HepG2 (cell line): ENCODE results near the gene ZDHHC14. TPM values are rescaled to one million over a fixed set of nuclear protein-coding genes. Genes with fewer than 3 reads are reported as not detected.

Experiments used
- ATAC-seq: fragments of 200-7000 bp; cut with Tn5 transposase; 3 replicates; pipeline ENCODE4 v1.9.1; 2020; ENCODE audit warnings: mild to moderate bottlenecking, moderate library complexity
- BruUV-seq: library from RNA; stranded (reverse); fragments of 400-500 nt; replicated peaks from 2 replicates; lab custom pipeline; 2021; lab: Mats Ljungman, UMichigan
- CTCF ChIA-PET: fragments of 300-600 bp; formaldehyde crosslinking; extraction: SDS; loops from one replicate; lab custom pipeline; 2021; ENCODE audit warnings: low total read pairs, inconsistent platforms, low intra/inter-chr PET ratio; lab: Yijun Ruan, JAX
- POLR2A ChIA-PET: fragments of 350-600 bp; sonication (Branson Sonifier 250); formaldehyde crosslinking; loops from one replicate; lab custom pipeline; 2020; ENCODE audit warnings: antibody characterized with exemption, inconsistent platforms; lab: Yijun Ruan, JAX
- DNase-seq: peaks from one replicate; pipeline ENCODE4 v3.0.0-alpha.2; 2015; ENCODE audit warnings: low spot score
- FAIRE-seq: peaks from 3 replicates; lab custom pipeline; 2011; peaks lifted over from hg19 to GRCh38; lab: Jason Lieb, UNC
- H2AFZ ChIP-seq: one replicate; pipeline ENCODE4 v1.6.1; 2011; ENCODE audit warnings: low read length, inconsistent platforms
- H3K27ac ChIP-seq: fragments of 300-600 bp; 3 replicates; pipeline ENCODE4 v1.8.0; 2011; ENCODE audit warnings: mixed run types, mild to moderate bottlenecking, mixed read lengths, low read length, inconsistent platforms; ENCODE audit not compliant: insufficient read depth; ENCODE audit errors: extremely low read length
- H3K27me3 ChIP-seq, 2 experiments: fragments of 200-600 bp in 1 of 2; 2 replicates in 1 of 2; 3 replicates in 1 of 2; pipeline versions ENCODE4 v1.6.0 to v1.8.0; 2011; ENCODE audit warnings: low read length in 2 of 2, mild to moderate bottlenecking in 2 of 2, moderate library complexity in 2 of 2, inconsistent platforms in 1 of 2; ENCODE audit not compliant: insufficient read depth in 2 of 2, control insufficient read depth in 1 of 2
- H3K36me3 ChIP-seq, 2 experiments: fragments of 200-600 bp in 1 of 2; replicated peaks in 1 of 2; 2 replicates in 1 of 2; 3 replicates in 1 of 2; pipeline versions ENCODE4 v1.5.1 to v1.8.0; 2011; ENCODE audit warnings: low read length in 2 of 2, inconsistent platforms in 1 of 2; ENCODE audit not compliant: insufficient read depth in 2 of 2, control insufficient read depth in 1 of 2
- H3K4me1 ChIP-seq: 2 replicates; pipeline ENCODE4 v1.5.1; 2012; ENCODE audit warnings: low read length, inconsistent platforms; ENCODE audit not compliant: insufficient read depth
- H3K4me2 ChIP-seq: 2 replicates; pipeline ENCODE4 v1.6.0; 2011; ENCODE audit warnings: low read depth, low read length, inconsistent platforms
- H3K4me3 ChIP-seq, 3 experiments: fragments of 200-600 bp in 1 of 3; sonication (generic), shearing (Covaris generic) in 1 of 3; replicated peaks in 1 of 3; 2 replicates each; pipeline ENCODE4 v1.5.1; 2011 to 2016; ENCODE audit warnings: low read length in 3 of 3, inconsistent platforms in 2 of 3, low read depth in 2 of 3, mild to moderate bottlenecking in 2 of 3, control low read depth in 1 of 3, mixed read lengths in 1 of 3; ENCODE audit not compliant: insufficient read depth in 1 of 3
- H3K79me2 ChIP-seq: one replicate; pipeline ENCODE4 v1.6.1; 2011; ENCODE audit warnings: low read length, inconsistent platforms; ENCODE audit not compliant: insufficient read depth
- H3K9ac ChIP-seq: 2 replicates; pipeline ENCODE4 v1.6.0; 2011; ENCODE audit warnings: mild to moderate bottlenecking, low read depth, low read length, inconsistent platforms; ENCODE audit not compliant: insufficient read depth
- H3K9me3 ChIP-seq: 2 replicates; pipeline ENCODE4 v1.5.1; 2012; ENCODE audit warnings: mild to moderate bottlenecking, low read length
- H4K20me1 ChIP-seq: 2 replicates; pipeline ENCODE4 v1.6.0; 2011; ENCODE audit warnings: inconsistent platforms, mild to moderate bottlenecking, low read length, moderate library complexity; ENCODE audit not compliant: insufficient read depth
- CREM ChIP-seq, 2 experiments: sonication (generic) in 1 of 2; formaldehyde crosslinking in 1 of 2; IDR thresholded peaks; 2 replicates each; pipeline versions ENCODE4 v1.4.0 to v1.6.1; 2016 to 2020; ENCODE audit warnings: antibody characterized with exemption in 1 of 2, mild to moderate bottlenecking in 1 of 2, missing genetic modification reagents in 1 of 2
- HNF4G ChIP-seq, 2 experiments: sonication (generic) in 1 of 2; formaldehyde crosslinking in 1 of 2; IDR thresholded peaks; 2 replicates each; pipeline versions ENCODE4 v1.4.0 to v1.6.1; 2011 to 2020; ENCODE audit warnings: borderline replicate concordance in 2 of 2, low read depth in 2 of 2, mild to moderate bottlenecking in 2 of 2, low read length in 1 of 2, missing genetic modification reagents in 1 of 2, moderate library complexity in 1 of 2
- IKZF1 ChIP-seq: fragments of 450-650 bp; IDR thresholded peaks from 2 replicates; pipeline ENCODE4 v1.7.1; 2016
- JARID2 ChIP-seq: sonication (generic); formaldehyde crosslinking; IDR thresholded peaks from 2 replicates; pipeline ENCODE4 v1.8.1; 2023; ENCODE audit warnings: missing genetic modification reagents, inconsistent platforms; ENCODE audit not compliant: insufficient replicate concordance
- KLF11 ChIP-seq: IDR thresholded peaks from 2 replicates; pipeline ENCODE4 v1.6.1; 2016; ENCODE audit warnings: missing compliant biosample characterization
- NCOA1 ChIP-seq: sonication (generic); formaldehyde crosslinking; IDR thresholded peaks from 2 replicates; pipeline ENCODE4 v1.9.0; 2021; ENCODE audit warnings: missing genetic modification reagents
- SIX4 ChIP-seq: sonication (generic); formaldehyde crosslinking; IDR thresholded peaks from 2 replicates; pipeline ENCODE4 v1.4.0; 2020; ENCODE audit warnings: missing genetic modification reagents
- ZIK1 ChIP-seq: sonication (generic); formaldehyde crosslinking; IDR thresholded peaks from 2 replicates; pipeline ENCODE4 v1.5.0; 2020; ENCODE audit warnings: mild to moderate bottlenecking, low read depth, missing genetic modification reagents, borderline replicate concordance
- ZNF33B ChIP-seq: sonication (generic); formaldehyde crosslinking; IDR thresholded peaks from 2 replicates; pipeline ENCODE4 v1.5.1; 2020; ENCODE audit warnings: mild to moderate bottlenecking, missing genetic modification reagents
- WGBS: methylation state at CpG from one replicate; pipeline ENCODE4 v1.1.6; 2017; ENCODE audit warnings: low lambda C conversion rate; 5-methylcytosine and 5-hydroxymethylcytosine counted together
- in situ Hi-C: cut with HindIII; loops from 2 replicates; pipeline ENCODE4 v1.10.0; 2017; ENCODE audit warnings: low pct_unique_long_range_greater_than_20kb; ENCODE audit not compliant: extremely low pct_ligation_motif_present
- intact Hi-C: fragments of 100-400 bp; cut with micrococcal nuclease; formaldehyde crosslinking; loops from one replicate; pipeline ENCODE4 v1.10.0; 2022; ENCODE audit not compliant: unreplicated experiment
- polyA plus RNA-seq, 8 experiments: library from polyadenylated mRNA; depleted of rRNA in 3 of 8; stranded (reverse) in 7 of 8; unstranded in 1 of 8; fragments of >200 nt; fragmentation: Illumina TruSeq in 4 of 8; extraction: Trizol in 4 of 8; gene quantifications; 2 replicates each; pipeline versions ENCODE4 v1.2.1 to v1.2.3, GENCODE V29; 2011 to 2016; ENCODE audit warnings: low read depth in 4 of 8, missing spikeins in 1 of 8, mixed read lengths in 1 of 8; ENCODE audit not compliant: insufficient read depth in 1 of 8
- total RNA-seq, 5 experiments: library from RNA; depleted of rRNA; stranded (reverse); fragments of >200 nt; fragmentation: Illumina TruSeq; extraction: Trizol; gene quantifications; 2 replicates each; pipeline ENCODE4 v1.2.3, GENCODE V29; 2016; ENCODE audit warnings: low read depth in 1 of 5
- TF ChIP-seq, protein P1 (sequence below): sonication (generic); formaldehyde crosslinking; IDR thresholded peaks from 2 replicates; pipeline ENCODE4 v1.5.0; 2020; ENCODE audit warnings: missing genetic modification reagents
- TF ChIP-seq, protein P2 (sequence below): sonication (generic); formaldehyde crosslinking; IDR thresholded peaks from 2 replicates; pipeline ENCODE4 v1.4.0; 2020; ENCODE audit warnings: mild to moderate bottlenecking, missing genetic modification reagents
- TF ChIP-seq, protein P3 (sequence below), 2 experiments: sonication (generic) in 1 of 2; formaldehyde crosslinking in 1 of 2; IDR thresholded peaks; 2 replicates each; pipeline versions ENCODE4 v1.6.1 to v1.9.0; 2014 to 2022; ENCODE audit warnings: antibody characterized with exemption in 1 of 2, borderline replicate concordance in 1 of 2, inconsistent platforms in 1 of 2, low read depth in 1 of 2, missing genetic modification reagents in 1 of 2

ZDHHC14 gene
- total and polyA plus RNA-seq, 2 of the 13 experiments (the other 11 are each of a cell fraction or from before 2014, with no cell fraction given) = 3.7 to 9.5 TPM

DNA sequence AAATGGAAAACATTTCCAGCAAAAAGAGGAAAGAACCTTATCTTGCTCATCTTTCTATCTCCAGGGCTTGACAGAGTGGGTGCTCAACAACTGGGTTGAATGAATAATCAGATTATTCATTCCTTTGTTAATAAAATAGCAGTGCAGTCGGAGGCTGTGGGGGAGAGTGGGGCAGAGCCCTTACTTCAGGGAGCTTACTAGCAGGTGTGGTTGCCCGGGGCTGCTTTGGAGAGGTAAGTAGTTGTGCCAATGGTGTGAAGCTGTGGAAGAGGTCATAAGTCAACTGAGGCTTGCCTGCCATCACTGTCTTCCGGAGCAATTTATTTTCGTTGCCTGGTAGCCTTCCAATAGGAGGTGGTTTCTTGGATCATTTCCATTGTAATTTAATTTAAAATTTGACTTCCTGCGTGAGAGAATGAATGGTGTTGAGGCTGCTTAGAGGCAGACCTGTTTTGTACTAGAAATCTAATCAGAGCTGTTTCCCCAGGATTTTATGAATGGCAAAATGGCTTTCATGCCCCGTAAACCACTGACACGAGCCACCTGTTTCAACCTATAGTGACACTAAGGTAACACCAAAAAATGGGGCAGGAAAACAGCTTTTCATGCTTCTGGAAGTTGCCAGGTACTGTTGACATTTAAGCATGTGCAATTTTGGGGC is 51.4 kb downstream of the ZDHHC14 start:
- Histone ChIP-seq H3K4me1 (peaks cover 30% of the 10 kb centered on the region), H3K9ac (no peak overlapping the region), H4K20me1 (no peaks in the 10 kb centered on the region), H3K27ac (no peak overlapping the region), H2AFZ (no peak overlapping the region), H3K27me3 (no peaks in the 10 kb centered on the region), H3K79me2 (no peaks in the 10 kb centered on the region), H3K9me3 (no peaks in the 10 kb centered on the region), H3K36me3 (no peaks in the 10 kb centered on the region), H3K4me2 (no peak overlapping the region), H3K4me3 (no peak overlapping the region)
- WGBS = 93% methylated on average over 7 of the region's 7 CpGs
- CTCF ChIA-PET = no interaction called here
- no peak for FAIRE-seq
- intact Hi-C loops = loop anchor here (5.0 kb wide), 1 partner anchor 50 kb away; the partner anchor contains the start of gene ZDHHC14
- in situ Hi-C loops = no loop called here
- BruUV-seq = no TSS peak
- ATAC-seq = no peak
- no peak for DNase-seq
- POLR2A ChIA-PET = interaction anchor here (1.0 kb wide), 1 partner anchor 99 kb away, joined by 3 read pairs; no protein-coding TSS in a partner anchor
- TF ChIP-seq JARID2 (CRISPR knock-in tag) (no peak), ZIK1 (CRISPR knock-in tag) (no peak), CREM (IDR thresholded peaks at IDR 0.05) (no peak), CREM (CRISPR knock-in tag; IDR thresholded peaks at IDR 0.05) (no peak), SIX4 (CRISPR knock-in tag) (no peak), HNF4G (IDR thresholded peaks at IDR 0.05; ENCODE audit: borderline replicate concordance, low read depth, low read length) (no peak), HNF4G (CRISPR knock-in tag; IDR thresholded peaks at IDR 0.05; ENCODE audit: borderline replicate concordance, low read depth) (no peak), NCOA1 (CRISPR knock-in tag) (no peak), IKZF1 (no peak), ZNF33B (CRISPR knock-in tag) (no peak), KLF11 (CRISPR knock-in tag) (no peak)
- TF ChIP-seq, protein P1, sequence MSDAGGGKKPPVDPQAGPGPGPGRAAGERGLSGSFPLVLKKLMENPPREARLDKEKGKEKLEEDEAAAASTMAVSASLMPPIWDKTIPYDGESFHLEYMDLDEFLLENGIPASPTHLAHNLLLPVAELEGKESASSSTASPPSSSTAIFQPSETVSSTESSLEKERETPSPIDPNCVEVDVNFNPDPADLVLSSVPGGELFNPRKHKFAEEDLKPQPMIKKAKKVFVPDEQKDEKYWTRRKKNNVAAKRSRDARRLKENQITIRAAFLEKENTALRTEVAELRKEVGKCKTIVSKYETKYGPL = no peak
- TF ChIP-seq, protein P2, sequence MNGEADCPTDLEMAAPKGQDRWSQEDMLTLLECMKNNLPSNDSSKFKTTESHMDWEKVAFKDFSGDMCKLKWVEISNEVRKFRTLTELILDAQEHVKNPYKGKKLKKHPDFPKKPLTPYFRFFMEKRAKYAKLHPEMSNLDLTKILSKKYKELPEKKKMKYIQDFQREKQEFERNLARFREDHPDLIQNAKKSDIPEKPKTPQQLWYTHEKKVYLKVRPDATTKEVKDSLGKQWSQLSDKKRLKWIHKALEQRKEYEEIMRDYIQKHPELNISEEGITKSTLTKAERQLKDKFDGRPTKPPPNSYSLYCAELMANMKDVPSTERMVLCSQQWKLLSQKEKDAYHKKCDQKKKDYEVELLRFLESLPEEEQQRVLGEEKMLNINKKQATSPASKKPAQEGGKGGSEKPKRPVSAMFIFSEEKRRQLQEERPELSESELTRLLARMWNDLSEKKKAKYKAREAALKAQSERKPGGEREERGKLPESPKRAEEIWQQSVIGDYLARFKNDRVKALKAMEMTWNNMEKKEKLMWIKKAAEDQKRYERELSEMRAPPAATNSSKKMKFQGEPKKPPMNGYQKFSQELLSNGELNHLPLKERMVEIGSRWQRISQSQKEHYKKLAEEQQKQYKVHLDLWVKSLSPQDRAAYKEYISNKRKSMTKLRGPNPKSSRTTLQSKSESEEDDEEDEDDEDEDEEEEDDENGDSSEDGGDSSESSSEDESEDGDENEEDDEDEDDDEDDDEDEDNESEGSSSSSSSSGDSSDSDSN (CRISPR knock-in tag) = no peak
- TF ChIP-seq, protein P3, sequence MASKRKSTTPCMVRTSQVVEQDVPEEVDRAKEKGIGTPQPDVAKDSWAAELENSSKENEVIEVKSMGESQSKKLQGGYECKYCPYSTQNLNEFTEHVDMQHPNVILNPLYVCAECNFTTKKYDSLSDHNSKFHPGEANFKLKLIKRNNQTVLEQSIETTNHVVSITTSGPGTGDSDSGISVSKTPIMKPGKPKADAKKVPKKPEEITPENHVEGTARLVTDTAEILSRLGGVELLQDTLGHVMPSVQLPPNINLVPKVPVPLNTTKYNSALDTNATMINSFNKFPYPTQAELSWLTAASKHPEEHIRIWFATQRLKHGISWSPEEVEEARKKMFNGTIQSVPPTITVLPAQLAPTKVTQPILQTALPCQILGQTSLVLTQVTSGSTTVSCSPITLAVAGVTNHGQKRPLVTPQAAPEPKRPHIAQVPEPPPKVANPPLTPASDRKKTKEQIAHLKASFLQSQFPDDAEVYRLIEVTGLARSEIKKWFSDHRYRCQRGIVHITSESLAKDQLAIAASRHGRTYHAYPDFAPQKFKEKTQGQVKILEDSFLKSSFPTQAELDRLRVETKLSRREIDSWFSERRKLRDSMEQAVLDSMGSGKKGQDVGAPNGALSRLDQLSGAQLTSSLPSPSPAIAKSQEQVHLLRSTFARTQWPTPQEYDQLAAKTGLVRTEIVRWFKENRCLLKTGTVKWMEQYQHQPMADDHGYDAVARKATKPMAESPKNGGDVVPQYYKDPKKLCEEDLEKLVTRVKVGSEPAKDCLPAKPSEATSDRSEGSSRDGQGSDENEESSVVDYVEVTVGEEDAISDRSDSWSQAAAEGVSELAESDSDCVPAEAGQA (IDR thresholded peaks at IDR 0.05; ENCODE audit: low read depth) = no peak
- TF ChIP-seq, protein P3 (CRISPR knock-in tag; IDR thresholded peaks at IDR 0.05; ENCODE audit: borderline replicate concordance) = no peak
